K562 (cell line): Measurements from ENCODE around the gene NENF. TPM values are rescaled to one million over a fixed set of nuclear protein-coding genes. Genes with fewer than 3 reads are reported as not detected.

Experiments used
- ATAC-seq: fragments of 200-7000 bp; cut with Tn5 transposase; 3 replicates; pipeline ENCODE4 v1.9.1; 2020; ENCODE audit warnings: moderate library complexity
- BruUV-seq: library from RNA; stranded (reverse); fragments of 400-500 nt; replicated peaks from 2 replicates; lab custom pipeline; 2021; lab: Mats Ljungman, UMichigan
- CTCF ChIA-PET: fragments of 300-600 bp; formaldehyde crosslinking; extraction: SDS; loops from one replicate; lab custom pipeline; 2021; ENCODE audit warnings: low intra/inter-chr PET ratio; lab: Yijun Ruan, JAX
- POLR2A ChIA-PET: fragments of 300-600, 350-650 bp; sonication (Branson Sonifier 250); formaldehyde crosslinking; extraction: SDS; loops from one replicate; lab custom pipeline; 2021; ENCODE audit warnings: antibody characterized with exemption, inconsistent platforms; lab: Yijun Ruan, JAX
- DNase-seq, 4 experiments: peaks; one replicate each; pipeline versions ENCODE4 v3.0.0 to v3.0.0-alpha.2; 2011 to 2018; ENCODE audit warnings: low spot score in 3 of 4, mixed read lengths in 3 of 4; ENCODE audit errors: extremely low read depth in 1 of 4
- FAIRE-seq: peaks from 2 replicates; lab custom pipeline; 2011; peaks lifted over from hg19 to GRCh38; lab: Jason Lieb, UNC
- H2AFZ ChIP-seq: 2 replicates; pipeline ENCODE4 v1.6.0; 2011; ENCODE audit warnings: low read depth, low read length, control low read depth, inconsistent platforms
- H3K27ac ChIP-seq: fragments of 200-600 bp; 3 replicates; pipeline ENCODE4 v1.8.0; 2011; ENCODE audit warnings: low read depth, mild to moderate bottlenecking, control low read depth, inconsistent platforms, low read length, moderate library complexity, mixed read lengths; ENCODE audit errors: extremely low read depth
- H3K27me3 ChIP-seq, 2 experiments: fragments of 300-600 bp in 1 of 2; 2 replicates in 1 of 2; 3 replicates in 1 of 2; pipeline versions ENCODE4 v1.6.0 to v1.8.0; 2011; ENCODE audit warnings: inconsistent platforms in 2 of 2, low read length in 2 of 2, mild to moderate bottlenecking in 1 of 2, mixed read lengths in 1 of 2, moderate library complexity in 1 of 2; ENCODE audit not compliant: control insufficient read depth in 2 of 2, insufficient read depth in 2 of 2
- H3K36me3 ChIP-seq: fragments of 300-600 bp; 3 replicates; pipeline ENCODE4 v1.8.0; 2011; ENCODE audit warnings: mild to moderate bottlenecking, low read length, inconsistent platforms; ENCODE audit not compliant: control insufficient read depth, insufficient read depth
- H3K4me1 ChIP-seq, 2 experiments: fragments of 200-600 bp in 1 of 2; replicated peaks in 1 of 2; 2 replicates in 1 of 2; 3 replicates in 1 of 2; pipeline versions ENCODE4 v1.5.1 to v1.8.0; 2011; ENCODE audit warnings: inconsistent platforms in 2 of 2, low read length in 2 of 2, mild to moderate bottlenecking in 1 of 2, mixed read lengths in 1 of 2, moderate library complexity in 1 of 2; ENCODE audit not compliant: control insufficient read depth in 2 of 2, insufficient read depth in 2 of 2
- H3K4me2 ChIP-seq: 2 replicates; pipeline ENCODE4 v1.6.1; 2011; ENCODE audit warnings: low read length, control low read depth, inconsistent platforms, mixed read lengths; ENCODE audit not compliant: insufficient read depth
- H3K4me3 ChIP-seq: fragments of 200-600 bp; sonication (generic), shearing (Covaris generic); 2 replicates; pipeline ENCODE4 v1.5.1; 2016; ENCODE audit warnings: control low read depth, inconsistent platforms
- H3K79me2 ChIP-seq: fragments of 200-600 bp; 3 replicates; pipeline ENCODE4 v1.8.0; 2011; ENCODE audit warnings: low read length, inconsistent platforms; ENCODE audit not compliant: control insufficient read depth, insufficient read depth
- H3K9ac ChIP-seq, 2 experiments: 2 replicates each; pipeline versions ENCODE4 v1.6.0 to v1.6.1; 2011; ENCODE audit warnings: low read depth in 2 of 2, low read length in 2 of 2, control low read depth in 1 of 2, inconsistent platforms in 1 of 2, mild to moderate bottlenecking in 1 of 2, mixed read lengths in 1 of 2; ENCODE audit not compliant: insufficient read depth in 1 of 2
- H3K9me1 ChIP-seq: one replicate; pipeline ENCODE4 v1.6.0; 2011; ENCODE audit warnings: inconsistent platforms, mild to moderate bottlenecking, low read length, moderate library complexity; ENCODE audit not compliant: control insufficient read depth, insufficient read depth
- H3K9me3 ChIP-seq: replicated peaks from 2 replicates; pipeline ENCODE4 v1.5.1; 2011; ENCODE audit warnings: low read depth, low read length, inconsistent platforms; ENCODE audit not compliant: control insufficient read depth, insufficient read depth
- H4K20me1 ChIP-seq: replicated peaks from 2 replicates; pipeline ENCODE4 v1.6.1; 2011; ENCODE audit warnings: low read length, inconsistent platforms, mixed read lengths; ENCODE audit not compliant: control insufficient read depth, insufficient read depth
- GABPB2 ChIP-seq: fragments of 250-450 bp; sonication (Bioruptor Pico); conservative IDR thresholded peaks from 2 replicates; pipeline ENCODE4 v1.5.1; 2021; ENCODE audit warnings: mild to moderate bottlenecking
- WGBS: fragments of 100-300 bp; shearing (Covaris generic); methylation state at CpG from one replicate; pipeline ENCODE4 v1.1.6; 2016; ENCODE audit warnings: low coverage, mixed read lengths; ENCODE audit not compliant: insufficient coverage; ENCODE audit errors: missing lambda C conversion rate; 5-methylcytosine and 5-hydroxymethylcytosine counted together
- in situ Hi-C: fragments of 300-500 bp; cut with MboI; formaldehyde crosslinking; loops from 4 replicates; pipeline ENCODE4 v1.15.0; 2018; ENCODE audit warnings: inconsistent platforms, mixed read lengths
- intact Hi-C: fragments of 100-400 bp; cut with micrococcal nuclease; formaldehyde crosslinking; loops from 2 replicates; pipeline ENCODE4 v1.14.2; 2022
- polyA plus RNA-seq, 8 experiments: library from polyadenylated mRNA; depleted of rRNA in 4 of 8; stranded (reverse) in 5 of 8; unstranded in 3 of 8; fragments of >200 nt; fragmentation: Nextera tagmentation in 2 of 8; fragmentation: Illumina TruSeq in 1 of 8; extraction: Ambion mirVana in 2 of 8; extraction: Trizol in 1 of 8; gene quantifications; 2 replicates each; pipeline versions ENCODE4 v1.2.1 to v1.2.3, GENCODE V29; 2011 to 2014; ENCODE audit warnings: inconsistent platforms in 1 of 8, missing spikeins in 1 of 8
- total RNA-seq, 7 experiments: library from RNA; depleted of rRNA in 6 of 7; stranded (reverse); fragments of >200 nt in 6 of 7; fragmentation: Illumina TruSeq in 2 of 7; extraction: Trizol in 2 of 7; gene quantifications; 2 replicates each; pipeline versions ENCODE4 v1.2.1 to v1.2.3, GENCODE V29; 2011 to 2021; ENCODE audit warnings: low replicate concordance in 1 of 7
- TF ChIP-seq, protein P1 (sequence below), 2 experiments: fragments of 450-650 bp in 1 of 2; sonication (generic) in 1 of 2; formaldehyde crosslinking in 1 of 2; IDR thresholded peaks in 1 of 2; conservative IDR thresholded peaks in 1 of 2; 2 replicates each; pipeline versions ENCODE4 v1.6.1 to v1.8.1; 2016 to 2023; ENCODE audit warnings: mild to moderate bottlenecking in 2 of 2, moderate library complexity in 2 of 2, inconsistent platforms in 1 of 2, missing genetic modification reagents in 1 of 2

Gene NENF
- total and polyA plus RNA-seq, 9 of the 15 experiments (the other 6 are each of a cell fraction or from before 2014, with no cell fraction given), result 6.1 to 100 (median 72.8) TPM

DNA sequence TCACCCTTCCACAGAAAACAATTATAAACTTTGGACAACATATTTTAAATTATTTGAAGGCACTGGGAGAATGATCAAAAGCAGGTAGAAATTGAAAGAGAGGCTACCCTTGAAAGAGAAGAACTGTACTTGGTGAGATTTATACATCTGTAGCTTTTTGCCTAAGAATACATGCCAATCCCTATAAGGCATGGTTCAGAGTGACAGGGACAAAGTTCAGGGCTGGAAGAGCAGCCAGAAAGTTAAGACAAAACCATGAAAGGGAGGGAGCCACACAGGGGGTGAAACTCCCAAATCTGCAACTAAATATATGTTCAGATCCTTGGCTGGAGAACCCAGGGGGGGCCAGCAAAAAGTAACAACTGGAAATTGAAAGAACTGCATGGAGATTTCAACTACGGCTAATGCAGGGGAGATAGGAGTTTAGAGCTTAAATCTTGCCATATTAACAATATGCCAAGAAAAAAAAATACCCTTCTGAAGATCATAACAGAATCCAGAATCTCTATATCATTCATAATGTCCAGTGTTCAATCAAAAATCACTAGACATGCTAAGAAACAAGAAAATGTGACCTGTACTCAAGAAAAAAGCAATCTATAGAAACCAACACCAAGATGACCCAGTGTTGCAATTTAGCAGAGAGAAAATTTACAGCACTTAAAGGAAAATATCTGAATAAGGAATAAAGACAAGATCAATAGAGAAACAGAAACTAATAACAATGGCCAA, 43.6 kb upstream of the NENF start:
- POLR2A ChIA-PET, result interaction anchor here (0.9 kb wide), 1 partner anchor 13 kb away, joined by 3 read pairs; no protein-coding TSS in a partner anchor
- no peak overlapping the region for H3K27ac ChIP-seq
- H3K36me3 ChIP-seq, result peaks cover 46% of the 10 kb centered on the region
- no peak overlapping the region for H3K9ac ChIP-seq
- no peak for DNase-seq
- BruUV-seq, result no TSS peak
- intact Hi-C loops, result no loop called here
- H3K4me3 ChIP-seq, result no peak overlapping the region
- no peak for ATAC-seq
- no peaks in the 10 kb centered on the region for H4K20me1 ChIP-seq
- TF ChIP-seq, protein P1, sequence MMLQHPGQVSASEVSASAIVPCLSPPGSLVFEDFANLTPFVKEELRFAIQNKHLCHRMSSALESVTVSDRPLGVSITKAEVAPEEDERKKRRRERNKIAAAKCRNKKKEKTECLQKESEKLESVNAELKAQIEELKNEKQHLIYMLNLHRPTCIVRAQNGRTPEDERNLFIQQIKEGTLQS (IDR thresholded peaks at IDR 0.05), result no peak
- TF ChIP-seq, protein P1 (CRISPR knock-in tag; conservative IDR thresholded peaks at IDR 0.05), result no peak
- no peak for TF ChIP-seq GABPB2 (CRISPR knock-in tag)
- TF ChIP-seq, all 486 proteins: peak for 0
- in situ Hi-C loops, result no loop called here
- Histone ChIP-seq H2AFZ (no peak overlapping the region), H3K9me3 (no peaks in the 10 kb centered on the region), H3K9me1 (no peaks in the 10 kb centered on the region), H3K79me2 (no peaks in the 10 kb centered on the region), H3K4me2 (no peak overlapping the region), H3K4me1 (no peaks in the 10 kb centered on the region), H3K27me3 (no peaks in the 10 kb centered on the region)
- WGBS, result 100% methylated on average over 1 of the region's 1 CpG
- CTCF ChIA-PET, result no interaction called here
- FAIRE-seq, result no peak
